ENCODE results near the gene SLC39A7.

SLC39A7 gene

GRCh38 chr6:33170176-33171015 is 30.3 kb upstream of the SLC39A7 start:
- no peak for DNase-seq (ENCODE audit: low read depth)

- no peak for DNase-seq (ENCODE audit: low read depth)
These were observed 29.4 kb upstream of the SLC39A7 start for GRCh38 chr6:33171016-33171879.

GRCh38 chr6:33171880-33172687 is 28.6 kb upstream of the SLC39A7 start:
- no peak for DNase-seq (ENCODE audit: low read depth)

- no peak for DNase-seq (ENCODE audit: low read depth)
These were observed 27.8 kb upstream of the SLC39A7 start for GRCh38 chr6:33172688-33173534.

GRCh38 chr6:33173535-33174180 is 27.0 kb upstream of the SLC39A7 start:
- DNase-seq (ENCODE audit: low read depth), result no peak

GRCh38 chr6:33174784-33175183 is 25.9 kb upstream of the SLC39A7 start:
- DNase-seq (ENCODE audit: low read depth), result no peak

- no peak for DNase-seq (ENCODE audit: low read depth)
These were observed 25.1 kb upstream of the SLC39A7 start for GRCh38 chr6:33175436-33176069.

GRCh38 chr6:33176906-33177305 is 23.8 kb upstream of the SLC39A7 start:
- DNase-seq (ENCODE audit: low read depth), result no peak

GRCh38 chr6:33177552-33178446 is 22.9 kb upstream of the SLC39A7 start:
- DNase-seq (ENCODE audit: low read depth), result no peak

- no peak for DNase-seq (ENCODE audit: low read depth)
These were observed 21.8 kb upstream of the SLC39A7 start for GRCh38 chr6:33178755-33179475.

GRCh38 chr6:33181141-33181540 is 19.5 kb upstream of the SLC39A7 start:
- DNase-seq (ENCODE audit: low read depth), result no peak

GRCh38 chr6:33183071-33183683 is 17.5 kb upstream of the SLC39A7 start:
- no peak for DNase-seq (ENCODE audit: low read depth)

- no peak for DNase-seq (ENCODE audit: low read depth)
These were observed 15.5 kb upstream of the SLC39A7 start for GRCh38 chr6:33185190-33185589.

GRCh38 chr6:33185654-33186187 is 14.9 kb upstream of the SLC39A7 start:
- DNase-seq (ENCODE audit: low read depth), result no peak

GRCh38 chr6:33187809-33188208 is 12.9 kb upstream of the SLC39A7 start:
- no peak for DNase-seq (ENCODE audit: low read depth)

GRCh38 chr6:33189164-33189563 is 11.5 kb upstream of the SLC39A7 start:
- no peak for DNase-seq (ENCODE audit: low read depth)

GRCh38 chr6:33189625-33190448 is 10.8 kb upstream of the SLC39A7 start:
- DNase-seq (ENCODE audit: low read depth), result no peak
